GM18519 (cell line): ENCODE measurements around the gene OSBPL5.

ENCODE experiments used
- ATAC-seq: cut with Tn5 transposase; IDR thresholded peaks from one replicate; pipeline ENCODE4 v1.9.1; 2021; ENCODE audit warnings: mild to moderate bottlenecking, moderate library complexity; ENCODE audit not compliant: unreplicated experiment, low FRiP score

The OSBPL5 gene

GRCh38 chr11:3197878-3198528 lies 32.9 kb upstream of the OSBPL5 start:
- no peak for ATAC-seq

GRCh38 chr11:3197044-3197695 lies 32.1 kb upstream of the OSBPL5 start:
- no peak for ATAC-seq

- ATAC-seq = no peak
Observed at GRCh38 chr11:3196161-3197043, 31.3 kb upstream of the OSBPL5 start.

- no peak for ATAC-seq
Observed at GRCh38 chr11:3195251-3196160, 30.4 kb upstream of the OSBPL5 start.

GRCh38 chr11:3194016-3194816 lies 29.1 kb upstream of the OSBPL5 start:
- no peak for ATAC-seq

- no peak for ATAC-seq
Observed at GRCh38 chr11:3193373-3194015, 28.4 kb upstream of the OSBPL5 start.

GRCh38 chr11:3192511-3193372 lies 27.6 kb upstream of the OSBPL5 start:
- ATAC-seq = no peak

GRCh38 chr11:3191586-3192324 lies 26.6 kb upstream of the OSBPL5 start:
- no peak for ATAC-seq

- ATAC-seq = no peak
Observed at GRCh38 chr11:3190600-3190999, 25.5 kb upstream of the OSBPL5 start.

- no peak for ATAC-seq
Observed at GRCh38 chr11:3189886-3190583, 24.9 kb upstream of the OSBPL5 start.

- ATAC-seq = no peak
Observed at GRCh38 chr11:3189196-3189843, 24.2 kb upstream of the OSBPL5 start.

- ATAC-seq = no peak
Observed at GRCh38 chr11:3188496-3189195, 23.5 kb upstream of the OSBPL5 start.

GRCh38 chr11:3186166-3186953 lies 21.2 kb upstream of the OSBPL5 start:
- no peak for ATAC-seq

GRCh38 chr11:3184732-3185347 lies 19.7 kb upstream of the OSBPL5 start:
- no peak for ATAC-seq

GRCh38 chr11:3183523-3183922 lies 18.4 kb upstream of the OSBPL5 start:
- ATAC-seq = no peak
